ENCODE data around the gene TASOR.

Gene TASOR

DNA sequence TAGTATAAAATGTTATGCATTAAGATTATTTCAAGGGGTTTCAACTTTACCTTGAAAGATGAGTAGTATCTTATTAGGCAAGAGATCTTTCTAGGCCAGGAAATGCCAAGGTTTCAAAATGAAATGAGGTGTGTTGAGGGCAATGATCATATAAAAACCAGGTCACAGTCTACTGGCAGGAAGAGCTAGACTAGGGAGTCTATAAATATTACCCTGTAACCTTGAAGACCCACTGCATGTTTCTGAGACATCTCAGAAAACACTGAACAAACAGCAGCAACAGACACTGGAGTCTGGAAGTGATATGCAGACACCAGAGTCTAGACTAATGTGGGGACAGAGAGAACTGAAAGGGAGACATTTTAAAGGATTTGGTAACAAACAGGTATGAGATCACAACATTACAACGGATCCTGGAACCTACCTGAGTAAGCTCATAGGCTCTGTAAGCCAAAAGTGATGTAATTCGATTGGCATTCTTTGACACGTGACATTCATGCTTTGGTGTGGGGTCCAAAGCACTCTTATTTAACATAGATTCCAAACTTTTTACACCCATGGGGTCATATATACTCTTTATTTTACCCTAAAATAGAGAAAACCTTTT, 15.0 kb downstream of the TASOR start:
- Mint-ChIP-seq H3K27ac (no peak overlapping the region), H3K4me1 (ENCODE audit: low read depth) (no peaks in the 10 kb centered on the region), H3K9me3 (no peaks in the 10 kb centered on the region), H3K27me3 (no peaks in the 10 kb centered on the region), H3K4me3 (no peak overlapping the region), H3K36me3 (ENCODE audit: low read depth) (peaks cover 98% of the 10 kb centered on the region)
- intact Hi-C loops (cut with micrococcal nuclease): loop anchor here (10.0 kb wide), 1 partner anchor 577 kb away; no protein-coding TSS in a partner anchor

DNA sequence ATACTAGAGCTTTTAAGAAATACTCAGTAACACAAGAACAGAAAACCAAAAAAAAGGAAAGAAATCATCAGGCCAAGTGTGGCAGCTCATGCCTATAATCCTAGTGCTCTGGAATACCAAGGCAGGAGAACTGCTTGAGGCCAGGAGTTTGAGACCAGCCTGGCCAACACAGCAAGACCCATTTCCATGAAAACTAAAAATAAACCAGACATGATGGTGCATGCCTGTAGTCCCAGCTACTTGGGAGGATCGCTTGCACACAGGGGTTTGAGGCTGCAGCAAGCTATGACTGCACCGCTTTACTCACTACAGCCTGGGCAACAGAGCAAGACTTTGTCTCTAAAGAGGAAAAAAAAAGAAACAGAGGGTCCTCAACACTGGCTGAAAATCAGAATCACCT, 18.2 kb downstream of the TASOR start:
- Mint-ChIP-seq H3K4me1 (ENCODE audit: low read depth) (no peaks in the 10 kb centered on the region), H3K36me3 (ENCODE audit: low read depth) (peaks cover 98% of the 10 kb centered on the region), H3K27me3 (no peaks in the 10 kb centered on the region), H3K4me3 (no peak overlapping the region), H3K9me3 (no peaks in the 10 kb centered on the region), H3K27ac (no peak overlapping the region)
- intact Hi-C loops (cut with micrococcal nuclease): loop anchor here (10.0 kb wide), 1 partner anchor 580 kb away; no protein-coding TSS in a partner anchor

DNA sequence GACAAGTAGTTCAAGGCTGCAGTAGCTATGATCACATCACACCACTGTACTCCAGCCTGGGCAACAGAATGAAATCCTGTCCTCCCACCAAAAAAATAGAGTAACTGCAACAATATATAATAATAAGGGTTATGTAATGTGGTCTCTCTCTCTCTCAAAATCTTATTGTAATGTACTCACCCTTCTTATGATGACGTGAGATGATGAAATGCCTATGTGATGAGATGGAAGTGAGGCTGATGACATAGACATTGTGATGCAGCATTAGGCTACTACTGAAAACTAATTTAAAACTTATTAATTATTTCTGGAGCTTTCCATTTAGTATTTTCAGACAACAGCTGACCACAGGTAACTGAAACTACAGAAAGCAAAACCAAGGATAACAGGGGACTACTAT, 27.4 kb downstream of the TASOR start:
- no peak overlapping the region for H3K4me3 Mint-ChIP-seq
- H3K27ac Mint-ChIP-seq: no peak overlapping the region
- H3K4me1 Mint-ChIP-seq (ENCODE audit: low read depth): peaks cover 5% of the 10 kb centered on the region
- no peaks in the 10 kb centered on the region for H3K27me3 Mint-ChIP-seq
- H3K36me3 Mint-ChIP-seq (ENCODE audit: low read depth): peaks cover 93% of the 10 kb centered on the region
- no peaks in the 10 kb centered on the region for H3K9me3 Mint-ChIP-seq
- intact Hi-C loops (cut with micrococcal nuclease): no loop called here

DNA sequence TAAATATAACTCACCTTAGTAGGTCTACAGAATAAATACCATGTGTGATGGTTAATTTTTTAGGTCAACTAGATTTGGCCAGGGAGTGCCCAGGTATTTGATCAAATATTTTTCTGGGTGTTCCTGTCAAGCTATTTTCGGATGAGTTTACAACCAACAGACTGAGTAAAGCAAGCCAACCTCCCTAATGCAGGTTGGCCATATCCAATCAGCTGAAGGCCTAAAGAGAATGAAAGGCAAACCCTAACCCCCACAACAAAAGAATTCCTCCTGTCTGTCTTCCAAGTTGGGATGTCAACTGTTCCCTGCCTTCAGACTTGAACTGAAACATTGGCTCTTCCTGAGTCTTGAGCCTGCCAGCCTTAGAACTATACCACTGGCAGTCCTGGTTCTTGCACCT, 28.6 kb downstream of the TASOR start:
- Mint-ChIP-seq H3K27ac (peak overlapping the region; percentile 23), H3K4me1 (ENCODE audit: low read depth) (peaks cover 11% of the 10 kb centered on the region), H3K4me3 (no peak overlapping the region), H3K36me3 (ENCODE audit: low read depth) (peaks cover 93% of the 10 kb centered on the region), H3K27me3 (no peaks in the 10 kb centered on the region), H3K9me3 (no peaks in the 10 kb centered on the region)
- intact Hi-C loops (cut with micrococcal nuclease): no loop called here

DNA sequence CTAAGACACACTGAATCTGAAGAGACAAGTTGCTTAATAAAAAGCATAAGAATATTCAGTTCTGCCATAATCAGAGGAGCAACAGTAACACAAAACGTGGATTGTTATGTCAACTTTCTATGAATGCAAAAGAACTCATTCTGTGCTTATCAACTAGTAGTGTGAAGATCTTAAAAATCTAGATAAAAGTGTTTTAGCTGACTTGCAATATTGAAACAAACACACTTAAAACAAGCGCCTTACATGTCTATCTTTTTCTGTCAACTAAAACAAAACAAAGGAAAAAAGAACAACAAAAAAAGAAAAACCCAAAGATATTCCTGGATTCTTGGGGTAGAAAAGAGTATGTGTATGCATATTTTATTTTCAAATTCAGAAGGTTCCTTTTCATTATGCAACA, 37.7 kb downstream of the TASOR start:
- no peak overlapping the region for H3K27ac Mint-ChIP-seq
- peaks cover 19% of the 10 kb centered on the region for H3K4me1 Mint-ChIP-seq (ENCODE audit: low read depth)
- intact Hi-C loops (cut with micrococcal nuclease): no loop called here
- no peak overlapping the region for H3K4me3 Mint-ChIP-seq
- no peaks in the 10 kb centered on the region for H3K27me3 Mint-ChIP-seq
- no peaks in the 10 kb centered on the region for H3K9me3 Mint-ChIP-seq
- H3K36me3 Mint-ChIP-seq (ENCODE audit: low read depth): peaks cover 91% of the 10 kb centered on the region

DNA sequence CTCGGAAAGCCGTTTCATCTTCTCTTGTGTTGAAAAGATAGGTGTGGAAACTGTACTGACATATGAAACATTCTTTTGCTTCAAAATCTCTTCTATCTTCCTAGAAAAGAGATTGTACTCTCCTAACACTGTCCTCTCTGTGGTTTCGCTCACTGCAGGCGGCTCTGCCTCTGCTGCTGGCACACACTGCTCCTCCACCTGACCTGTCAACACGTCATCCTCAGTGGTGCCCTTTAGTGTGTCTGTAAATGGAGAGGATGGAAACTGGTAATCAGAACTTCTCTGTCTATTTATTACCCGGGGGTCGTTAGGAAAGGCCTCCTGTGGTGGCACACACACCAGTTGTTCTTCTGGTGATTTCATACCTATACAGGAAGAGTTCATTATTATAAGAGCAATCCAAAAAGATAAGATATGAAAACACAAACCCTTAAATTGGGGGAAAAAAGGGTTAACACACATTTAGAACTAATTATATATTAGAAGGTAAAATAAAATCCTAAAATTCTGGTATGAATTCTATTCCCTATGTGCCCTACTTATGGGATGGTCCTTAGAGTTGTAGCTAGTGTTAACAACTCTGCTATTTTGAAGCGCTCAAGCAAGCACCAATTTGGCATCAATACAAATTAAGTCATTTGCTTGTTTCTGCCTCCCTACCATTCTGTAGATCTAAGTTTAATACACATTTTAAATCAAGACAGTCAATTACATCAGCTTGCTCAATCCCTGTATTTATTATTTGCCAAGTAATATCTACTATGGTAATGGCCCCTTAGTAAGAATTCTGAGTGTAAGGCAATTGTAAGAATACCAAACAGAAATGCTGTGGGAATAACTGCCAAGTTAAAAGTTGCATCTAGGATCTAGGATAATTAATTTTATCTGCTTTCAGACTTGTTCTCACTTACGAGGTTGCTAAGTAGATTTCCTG, 49.2 kb downstream of the TASOR start:
- Mint-ChIP-seq H3K27me3 (no peaks in the 10 kb centered on the region), H3K4me3 (no peak overlapping the region), H3K27ac (no peak overlapping the region), H3K36me3 (ENCODE audit: low read depth) (peaks cover 86% of the 10 kb centered on the region), H3K4me1 (ENCODE audit: low read depth) (no peaks in the 10 kb centered on the region), H3K9me3 (no peaks in the 10 kb centered on the region)
- intact Hi-C loops (cut with micrococcal nuclease): no loop called here
